Lower leg skin (tissue), 3 donors: ENCODE results near the gene RHCG.

Experiments
- CTCF ChIP-seq, 3 donors: fragments of 450-650 bp; IDR thresholded peaks; one replicate each; pipeline ENCODE4 v1.5.1; 2016; ENCODE audit warnings: antibody characterized with exemption in 3 of 3, mild to moderate bottlenecking in 3 of 3, moderate library complexity in 2 of 3
- POLR2A ChIP-seq, 2 donors: fragments of 450-650 bp; IDR thresholded peaks; one replicate each; pipeline ENCODE4 v1.6.1; 2016 to 2017; ENCODE audit warnings: antibody characterized with exemption in 2 of 2, mild to moderate bottlenecking in 1 of 2, moderate library complexity in 1 of 2

DNA sequence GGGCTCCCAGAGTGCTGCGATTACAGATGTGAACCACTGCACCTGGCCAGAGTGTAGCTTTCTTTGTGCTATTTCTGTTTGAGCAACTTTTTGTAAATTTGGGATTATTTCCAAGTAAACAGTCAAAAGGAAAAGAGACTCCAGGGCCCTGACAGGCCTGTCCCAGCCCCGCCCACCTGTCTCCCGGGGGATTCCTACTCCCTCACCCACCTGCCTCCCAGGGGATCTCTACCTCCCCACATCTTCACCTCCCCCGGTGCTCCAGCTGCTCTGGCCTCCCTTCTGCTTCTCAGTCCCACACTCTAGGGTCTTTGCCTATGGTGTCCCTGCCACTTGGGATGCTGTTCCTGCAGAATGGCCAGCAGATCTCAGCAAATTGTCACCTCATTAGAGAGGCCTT is 7.0 kb downstream of the RHCG start:
- TF ChIP-seq CTCF (IDR thresholded peaks at IDR 0.05) (no peak), POLR2A (IDR thresholded peaks at IDR 0.05) (no peak)
